HCT116 (cell line): ENCODE results near the gene GNAS.

Experiments used
- ATF3 ChIP-seq: IDR thresholded peaks from 2 replicates; pipeline ENCODE4 v1.6.1; 2012
- EZH2 ChIP-seq: fragments of 200-600 bp; sonication (generic); IDR thresholded peaks from 2 replicates; pipeline ENCODE4 v1.6.1; 2017; ENCODE audit warnings: antibody characterized with exemption, mixed run types
- POLR2A ChIP-seq: IDR thresholded peaks from 2 replicates; pipeline ENCODE4 v1.7.0; 2011; ENCODE audit warnings: borderline replicate concordance; ENCODE audit not compliant: insufficient read depth, insufficient read length; ENCODE audit errors: extremely low read depth
- TF ChIP-seq, protein P1 (sequence below), 3 experiments: fragments of 200-600 bp in 1 of 3; sonication (generic) in 1 of 3; IDR thresholded peaks in 2 of 3; conservative IDR thresholded peaks in 1 of 3; 2 replicates each; pipeline ENCODE4 v1.5.1; 2012 to 2017; ENCODE audit warnings: low read depth in 2 of 3, low read length in 2 of 3, antibody characterized with exemption in 1 of 3, borderline replicate concordance in 1 of 3, control low read depth in 1 of 3, mild to moderate bottlenecking in 1 of 3, mixed read lengths in 1 of 3, mixed run types in 1 of 3, moderate library complexity in 1 of 3; ENCODE audit not compliant: insufficient read depth in 1 of 3

DNA sequence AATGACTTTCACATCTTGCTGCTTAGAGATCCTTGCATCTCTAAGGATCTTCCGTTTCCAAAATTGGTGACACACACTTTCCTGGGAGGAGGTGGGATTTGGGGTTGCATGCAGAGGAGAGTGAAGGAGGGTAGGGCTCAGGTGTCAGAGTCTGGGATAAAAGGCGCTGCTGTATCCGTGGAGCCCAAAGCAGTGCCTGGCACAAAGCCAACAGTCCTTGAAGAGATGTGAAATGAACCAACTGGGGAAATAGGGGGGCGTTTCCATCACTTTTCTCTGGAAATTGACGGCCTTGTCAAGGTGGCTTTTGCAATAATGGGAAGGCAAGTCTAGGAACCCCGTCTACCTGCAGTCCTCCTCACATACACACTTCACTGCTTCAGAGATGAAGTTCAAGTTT, 69.0 kb downstream of the GNAS start:
- TF ChIP-seq, protein P1, sequence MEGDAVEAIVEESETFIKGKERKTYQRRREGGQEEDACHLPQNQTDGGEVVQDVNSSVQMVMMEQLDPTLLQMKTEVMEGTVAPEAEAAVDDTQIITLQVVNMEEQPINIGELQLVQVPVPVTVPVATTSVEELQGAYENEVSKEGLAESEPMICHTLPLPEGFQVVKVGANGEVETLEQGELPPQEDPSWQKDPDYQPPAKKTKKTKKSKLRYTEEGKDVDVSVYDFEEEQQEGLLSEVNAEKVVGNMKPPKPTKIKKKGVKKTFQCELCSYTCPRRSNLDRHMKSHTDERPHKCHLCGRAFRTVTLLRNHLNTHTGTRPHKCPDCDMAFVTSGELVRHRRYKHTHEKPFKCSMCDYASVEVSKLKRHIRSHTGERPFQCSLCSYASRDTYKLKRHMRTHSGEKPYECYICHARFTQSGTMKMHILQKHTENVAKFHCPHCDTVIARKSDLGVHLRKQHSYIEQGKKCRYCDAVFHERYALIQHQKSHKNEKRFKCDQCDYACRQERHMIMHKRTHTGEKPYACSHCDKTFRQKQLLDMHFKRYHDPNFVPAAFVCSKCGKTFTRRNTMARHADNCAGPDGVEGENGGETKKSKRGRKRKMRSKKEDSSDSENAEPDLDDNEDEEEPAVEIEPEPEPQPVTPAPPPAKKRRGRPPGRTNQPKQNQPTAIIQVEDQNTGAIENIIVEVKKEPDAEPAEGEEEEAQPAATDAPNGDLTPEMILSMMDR (IDR thresholded peaks at IDR 0.05 in 2 of 3, conservative IDR thresholded peaks at IDR 0.05 in 1 of 3; ENCODE audit: borderline replicate concordance in 1 of 3, insufficient read depth in 1 of 3, low read depth in 2 of 3, low read length in 2 of 3) = no peak
- no peak for TF ChIP-seq EZH2
- TF ChIP-seq ATF3 = no peak
- no peak for TF ChIP-seq POLR2A
